Ureter (tissue), 1 donor: ENCODE results near the gene DCAF7. TPM values are rescaled to one million over a fixed set of nuclear protein-coding genes. Genes with fewer than 3 reads are reported as not detected.

Experiments used
- DNase-seq: peaks from one replicate; pipeline ENCODE4 v3.0.0-alpha.2; 2020; ENCODE audit warnings: low spot score
- total RNA-seq: library from RNA; stranded (reverse); gene quantifications from one replicate; pipeline ENCODE4 v1.2.4, GENCODE V29; 2023
- donor health status: DM: yes; HTN: yes; CAD: no.

Gene DCAF7
- total RNA-seq, 1 donor from 2014 or later: 79.6 TPM

DNA sequence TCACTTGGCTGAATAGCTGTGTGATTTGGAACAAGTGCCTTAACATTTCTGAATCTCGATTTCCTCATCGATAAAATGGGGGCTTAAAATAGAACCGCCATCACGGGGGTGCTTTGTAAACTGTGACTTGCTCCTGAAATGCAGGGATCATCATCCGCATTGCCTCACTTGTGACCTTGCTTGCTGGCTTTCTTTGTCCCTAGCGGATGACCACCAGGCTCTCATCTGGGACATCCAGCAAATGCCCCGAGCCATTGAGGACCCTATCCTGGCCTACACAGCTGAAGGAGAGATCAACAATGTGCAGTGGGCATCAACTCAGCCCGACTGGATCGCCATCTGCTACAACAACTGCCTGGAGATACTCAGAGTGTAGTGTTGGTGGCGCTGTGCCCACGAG lies 38.5 kb downstream of the DCAF7 start:
- no peak for DNase-seq

DNA sequence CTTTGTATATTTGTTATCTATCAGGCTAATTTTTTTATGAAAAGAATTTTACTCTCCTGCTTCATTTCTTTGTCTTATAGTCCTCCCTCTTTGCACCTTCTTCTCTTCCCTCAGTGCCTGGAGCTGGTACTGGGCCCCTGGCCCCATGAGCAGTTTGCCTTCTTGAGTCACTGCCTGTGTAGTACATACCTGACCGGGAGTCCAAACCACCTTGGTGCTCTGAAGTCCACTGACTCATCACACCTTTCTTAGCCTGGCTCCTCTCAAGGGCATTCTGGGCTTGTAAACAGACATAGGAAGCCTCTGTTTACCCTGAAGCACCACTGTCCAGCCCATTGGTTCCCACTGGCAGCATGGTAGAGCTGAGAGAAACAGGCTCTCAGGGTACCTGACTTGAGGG lies 39.4 kb downstream of the DCAF7 start:
- no peak for DNase-seq

DNA sequence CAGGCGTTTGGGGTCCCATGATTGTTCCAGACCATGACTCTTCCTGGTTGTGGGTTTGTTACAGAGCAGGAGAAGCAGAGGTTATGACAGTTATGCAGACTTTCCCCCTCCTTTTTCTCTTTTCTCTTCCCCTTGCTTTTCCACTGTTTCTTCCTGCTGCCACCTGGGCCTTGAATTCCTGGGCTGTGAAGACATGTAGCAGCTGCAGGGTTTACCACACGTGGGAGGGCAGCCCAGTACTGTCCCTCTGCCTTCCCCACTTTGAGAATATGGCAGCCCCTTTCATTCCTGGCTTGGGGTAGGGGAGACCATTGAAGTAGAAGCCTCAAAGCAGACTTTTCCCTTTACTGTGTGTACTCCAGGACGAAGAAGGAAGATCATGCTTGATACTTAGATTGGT lies 42.5 kb downstream of the DCAF7 start:
- DNase-seq: no peak

DNA sequence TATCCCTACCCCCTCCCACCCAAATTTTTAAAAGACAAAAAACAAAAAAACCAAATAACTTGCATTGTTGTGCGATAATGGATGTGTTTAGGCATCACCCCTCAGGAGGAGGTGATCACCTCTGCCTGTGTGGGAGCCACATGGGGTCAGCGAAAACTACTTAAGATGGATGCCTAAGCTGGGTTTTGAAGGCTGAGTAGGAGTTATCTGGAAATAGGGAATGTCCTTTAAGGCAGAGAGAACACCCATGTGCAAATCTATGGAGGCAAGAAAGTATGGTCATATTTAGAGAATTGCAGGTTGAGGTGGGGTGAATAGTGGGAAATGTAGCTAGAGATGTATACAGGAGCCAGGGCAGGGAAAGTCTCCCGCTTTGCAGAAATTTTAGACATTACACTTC lies 44.9 kb downstream of the DCAF7 start:
- no peak for DNase-seq

DNA sequence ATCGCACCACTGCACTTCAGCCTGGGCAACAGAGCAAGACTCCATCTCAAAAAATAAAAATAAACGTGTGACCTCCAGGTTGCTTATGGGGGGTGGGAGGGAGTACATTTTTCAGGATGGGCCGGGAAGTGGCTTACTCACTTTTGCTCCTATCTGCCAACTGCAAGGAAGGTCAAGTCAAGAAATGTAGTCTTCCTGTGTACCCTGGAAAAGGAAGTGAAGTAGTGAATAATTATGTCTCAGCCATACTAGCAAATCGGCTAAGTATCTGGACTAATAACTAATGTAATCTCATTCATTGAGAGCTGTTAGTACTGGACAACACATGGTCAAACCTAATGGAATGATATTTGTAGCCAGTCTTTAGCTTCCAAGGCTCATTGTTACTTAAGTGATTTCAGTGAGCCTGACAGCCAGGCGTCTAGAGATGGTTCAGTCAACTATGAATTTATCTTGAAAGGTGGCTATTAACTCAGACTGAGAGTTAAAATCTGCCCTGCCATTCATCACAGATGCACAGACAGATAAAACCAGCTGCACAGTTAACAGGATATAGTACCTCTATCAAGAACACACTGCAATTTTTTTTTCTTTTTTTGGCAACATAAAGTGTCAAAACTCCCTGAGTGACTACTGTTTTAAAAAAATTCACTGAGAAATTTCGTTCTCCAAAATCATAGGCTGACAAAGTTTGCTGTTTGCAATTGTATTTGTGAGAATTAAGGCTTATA lies 46.7 kb downstream of the DCAF7 start:
- no peak for DNase-seq

DNA sequence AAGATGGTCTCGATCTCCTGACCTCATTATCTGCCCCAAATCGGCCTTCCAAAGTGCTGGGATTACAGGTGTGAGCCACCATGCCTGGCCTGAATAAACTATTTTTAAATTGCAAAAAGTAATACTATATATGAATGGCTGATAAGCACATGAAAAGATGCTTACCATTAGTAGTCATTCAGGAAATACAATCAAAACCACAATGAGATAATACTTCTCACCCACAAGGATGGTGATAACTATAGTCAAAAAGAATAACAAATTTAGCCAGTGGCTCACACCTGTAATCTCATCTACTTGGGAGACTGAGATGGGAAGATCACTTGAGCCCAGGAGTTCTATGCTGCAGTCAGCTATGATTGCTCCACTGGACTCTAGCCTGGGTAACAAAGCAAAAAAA lies 48.0 kb downstream of the DCAF7 start:
- DNase-seq: no peak

DNA sequence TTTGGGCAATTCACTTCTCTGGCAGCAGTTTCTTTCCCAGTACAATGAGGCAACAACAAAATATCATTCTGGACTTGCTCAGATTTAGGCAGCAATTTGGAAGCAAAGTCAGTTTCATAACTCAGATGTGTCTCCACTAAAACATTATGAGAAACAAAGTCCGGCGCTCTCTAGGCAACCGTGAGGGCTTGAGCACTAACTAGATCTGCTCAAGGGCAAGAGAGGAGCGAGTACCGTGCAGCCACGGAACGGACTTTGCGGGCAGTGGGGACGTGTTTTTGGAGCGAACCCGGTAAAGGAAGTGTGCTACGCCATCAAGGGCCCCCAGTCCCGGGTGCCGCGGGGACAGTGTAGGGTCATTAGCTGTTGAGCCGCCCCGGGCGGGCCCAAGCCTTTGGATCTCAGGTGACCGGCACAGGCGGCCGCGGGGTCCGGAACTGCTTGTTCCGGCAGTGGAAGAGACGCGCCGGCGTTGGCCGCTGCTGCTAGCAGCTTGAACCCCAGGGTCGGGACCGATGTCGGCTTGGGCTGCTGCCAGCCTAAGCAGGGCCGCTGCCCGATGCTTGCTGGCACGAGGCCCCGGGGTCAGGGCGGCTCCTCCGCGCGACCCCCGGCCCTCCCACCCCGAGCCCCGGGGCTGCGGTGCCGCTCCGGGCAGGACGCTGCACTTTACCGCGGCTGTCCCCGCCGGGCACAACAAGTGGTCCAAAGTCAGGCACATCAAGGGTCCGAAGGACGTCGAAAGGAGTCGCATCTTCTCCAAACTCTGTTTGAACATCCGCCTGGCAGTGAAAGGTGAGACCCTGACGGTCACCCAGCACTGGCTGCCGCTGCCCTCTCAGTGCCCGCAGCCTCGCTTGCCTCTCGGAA lies 50.5 kb downstream of the DCAF7 start, which contains the start of gene TACO1:
TSS of gene TACO1 (plus strand) at position 327 of the 870 bp plus-strand sequence. CDS start at position 516, 189 bp downstream.
- DNase-seq: peak; percentile 87

DNA sequence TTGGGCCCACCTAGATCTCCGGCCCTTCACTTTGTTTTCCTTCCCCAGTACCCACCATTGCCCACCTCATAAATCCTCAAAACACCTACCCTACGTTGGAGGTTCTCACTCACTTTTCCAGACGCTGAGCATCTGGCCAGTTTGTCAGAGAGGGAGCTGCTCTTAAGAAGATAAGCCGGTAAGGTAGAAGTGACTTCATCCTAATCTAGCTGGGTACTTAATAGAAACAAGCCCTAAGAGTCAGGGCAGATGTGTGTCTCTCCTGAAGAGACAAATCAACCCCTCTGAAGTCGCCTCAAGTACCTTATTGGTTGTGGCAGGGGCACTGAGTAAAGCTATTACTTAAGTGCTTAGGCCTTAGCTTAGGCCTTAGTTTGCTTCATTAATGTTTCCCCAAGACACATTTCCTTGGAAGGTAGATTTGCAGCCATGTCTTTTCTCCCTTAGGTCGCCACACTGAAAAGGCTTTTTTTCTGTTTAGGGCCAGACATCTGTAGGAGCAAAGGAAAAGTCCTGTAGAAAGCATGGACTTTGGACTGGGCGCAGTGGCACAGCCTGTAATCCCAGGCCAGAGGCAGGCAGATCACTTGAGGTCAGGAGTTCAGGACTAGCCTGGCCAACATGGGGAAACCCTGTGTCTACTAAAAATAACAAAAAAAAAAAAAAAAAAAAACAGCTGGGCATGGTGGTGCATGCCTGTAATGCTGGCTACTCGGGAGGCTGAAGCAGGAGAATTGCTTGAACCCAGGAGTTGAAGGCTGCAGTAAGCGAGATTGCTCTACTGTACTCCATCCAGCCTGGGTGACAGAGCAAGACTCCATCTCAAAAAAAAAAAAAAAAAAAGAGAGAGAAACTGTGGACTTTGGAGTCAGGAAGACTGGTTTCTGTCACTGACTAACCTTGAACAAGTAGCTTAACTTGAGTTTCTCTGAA lies 51.4 kb downstream of the DCAF7 start:
- no peak for DNase-seq

DNA sequence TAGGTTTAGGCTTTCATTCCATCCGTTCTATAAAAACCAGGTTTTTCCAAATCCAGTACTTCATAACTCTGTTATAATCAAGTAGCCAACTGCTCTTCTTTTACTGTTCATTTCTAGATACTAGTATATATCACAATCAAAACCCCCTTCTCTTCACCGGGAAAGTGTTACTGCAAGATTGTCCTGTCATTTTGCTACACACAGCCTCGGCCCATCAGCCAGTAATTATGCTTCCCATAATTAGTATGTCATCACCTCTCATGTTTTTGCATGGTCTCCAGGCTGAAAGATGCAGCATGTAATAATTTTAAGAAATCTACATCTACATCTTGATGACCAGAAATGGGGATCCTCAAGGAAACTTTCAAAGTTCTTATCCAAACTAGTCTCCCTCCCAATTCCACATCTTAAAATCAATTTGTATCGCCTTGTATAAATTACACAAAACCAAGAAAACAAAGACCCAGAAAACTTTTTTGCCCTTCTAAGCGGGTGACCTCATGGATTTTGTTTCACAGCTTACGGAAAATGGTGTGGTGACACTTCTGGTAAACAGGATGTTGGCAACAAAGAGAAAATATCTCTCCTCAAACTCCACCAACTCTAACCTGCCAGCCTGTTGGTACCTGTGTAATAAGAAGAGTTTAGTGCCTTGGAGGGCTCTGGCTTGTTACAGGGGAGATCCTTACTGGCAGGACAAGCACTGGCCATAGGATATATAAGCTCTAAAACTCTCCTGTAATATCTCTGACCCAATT lies 59.7 kb downstream of the DCAF7 start:
- DNase-seq: no peak

DNA sequence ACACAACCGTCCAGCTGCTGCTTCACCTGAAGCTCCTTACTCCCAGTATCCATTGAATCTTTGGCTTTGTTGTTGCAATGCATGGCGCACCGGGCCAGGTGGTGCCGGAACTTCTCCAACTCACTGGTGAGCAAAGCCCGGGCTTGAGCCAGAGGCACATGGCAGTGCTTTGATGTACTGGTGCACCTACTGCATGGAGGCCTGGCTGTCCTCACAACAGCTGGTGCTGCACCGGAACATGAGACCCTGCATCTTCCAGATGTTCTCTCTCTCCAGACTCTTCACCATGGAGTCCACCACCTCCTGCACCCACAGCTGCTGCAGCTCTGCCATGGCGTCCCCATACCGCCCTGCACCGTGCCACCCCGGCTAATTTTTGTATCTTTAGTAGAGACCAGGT lies 60.6 kb downstream of the DCAF7 start:
- no peak for DNase-seq

DNA sequence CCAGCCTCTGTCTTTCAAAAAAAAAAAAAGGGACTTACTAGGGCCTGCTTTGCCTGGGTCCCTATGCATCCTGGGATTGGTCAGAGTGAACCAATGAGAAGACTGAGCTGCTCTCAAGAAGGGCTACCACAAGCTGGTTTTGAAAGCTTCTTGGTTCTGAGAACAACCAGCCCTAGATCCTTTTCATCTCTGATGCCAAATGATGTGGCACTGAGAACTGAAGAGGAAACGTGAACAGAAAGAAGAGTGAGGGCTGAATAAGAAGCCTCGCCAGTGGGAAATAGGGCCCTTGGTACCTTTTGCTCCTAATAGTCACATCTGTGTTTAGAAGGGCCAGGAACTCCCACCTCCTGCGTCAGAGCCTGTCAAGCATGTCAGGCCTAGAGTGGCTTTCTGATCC lies 61.1 kb downstream of the DCAF7 start:
- no peak for DNase-seq

DNA sequence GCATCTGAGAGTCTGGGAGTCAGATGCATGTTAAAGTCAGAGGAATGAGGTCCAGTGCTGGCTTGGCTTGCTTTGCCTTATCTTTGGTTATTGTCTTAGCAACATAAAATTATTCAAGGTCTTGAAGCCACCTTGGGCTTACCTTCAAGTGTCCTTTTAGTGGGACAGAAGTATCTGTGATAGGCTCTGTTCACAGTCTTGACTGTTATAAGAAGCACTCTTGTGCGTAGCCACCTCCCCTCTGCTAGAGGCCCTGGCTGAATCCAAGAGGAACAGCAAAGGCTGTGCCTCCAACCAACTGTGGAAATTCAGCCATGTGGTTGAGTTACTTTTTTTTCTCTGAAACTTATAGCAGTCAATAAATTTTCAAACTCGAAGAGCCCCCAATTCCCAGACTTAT lies 63.4 kb downstream of the DCAF7 start:
- no peak for DNase-seq

DNA sequence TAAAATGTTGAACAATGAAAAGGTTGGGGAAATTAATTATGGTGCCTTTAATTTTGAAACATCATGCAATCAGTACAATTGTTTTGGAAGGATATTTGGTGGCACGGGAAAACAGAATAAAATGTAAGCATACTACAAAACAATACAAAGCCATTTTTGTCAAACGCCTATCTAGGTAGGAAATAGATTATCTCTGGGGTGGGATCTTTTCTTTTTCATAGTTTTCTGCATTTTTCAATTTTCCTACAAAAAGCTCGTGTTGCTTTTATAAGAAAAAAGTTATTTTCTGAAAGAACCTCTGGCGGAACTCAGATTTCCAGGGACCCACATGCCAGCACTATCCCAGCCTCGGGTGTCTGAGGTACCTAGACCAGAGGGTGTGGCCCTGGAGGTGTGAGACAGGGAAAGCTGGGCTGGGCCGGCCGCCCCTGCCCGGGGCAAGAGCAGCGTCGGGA lies 71.0 kb downstream of the DCAF7 start:
- DNase-seq: no peak

DNA sequence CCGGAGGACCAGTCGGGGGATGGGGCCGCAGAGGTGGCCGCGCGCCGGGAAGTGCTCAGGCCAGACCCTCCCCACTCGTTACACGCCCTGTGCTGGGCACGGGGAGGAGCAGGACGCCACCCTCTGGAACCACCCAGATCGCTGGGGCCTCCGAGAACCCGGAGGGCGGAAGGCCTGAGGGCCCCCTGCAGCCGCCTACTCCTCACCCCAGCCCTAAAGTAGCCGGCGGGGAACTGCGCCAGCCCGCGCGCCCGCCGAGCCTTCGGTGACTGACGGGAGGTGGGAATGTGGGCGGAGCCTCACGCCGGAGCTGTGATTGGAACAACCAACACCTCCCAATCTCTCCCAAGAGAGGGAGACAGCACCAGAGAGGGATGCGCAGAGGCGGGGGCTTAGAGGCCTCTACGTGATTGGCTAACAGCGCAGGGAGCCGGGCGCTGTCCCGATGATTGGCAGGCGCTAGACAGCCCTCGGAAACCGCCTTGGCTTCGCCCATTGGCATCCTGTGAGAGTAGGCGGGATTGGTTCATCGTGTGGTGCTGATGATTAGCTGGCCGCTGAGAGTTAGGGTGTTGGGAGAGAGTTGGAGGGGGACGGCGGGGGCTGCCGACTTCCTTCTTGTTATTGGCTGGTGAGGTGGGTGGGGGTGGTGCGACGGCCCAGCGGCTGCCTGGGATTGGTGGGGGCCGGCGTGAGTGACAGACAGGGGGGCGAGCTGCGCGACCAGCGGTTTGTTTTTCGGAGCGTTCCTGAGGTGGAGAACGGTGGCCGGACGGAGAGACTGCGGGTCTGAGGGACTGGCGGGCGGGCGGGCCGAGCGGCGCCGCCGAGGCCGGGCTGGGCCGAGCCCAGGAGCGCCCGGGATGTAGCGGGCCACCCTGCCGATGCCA lies 71.7 kb downstream of the DCAF7 start, which contains the start of gene MAP3K3:
TSS of gene MAP3K3 (plus strand) at position 734 of the 890 bp plus-strand sequence. CDS start 343 bp downstream, outside the sequence.
- DNase-seq: peak; percentile 100

DNA sequence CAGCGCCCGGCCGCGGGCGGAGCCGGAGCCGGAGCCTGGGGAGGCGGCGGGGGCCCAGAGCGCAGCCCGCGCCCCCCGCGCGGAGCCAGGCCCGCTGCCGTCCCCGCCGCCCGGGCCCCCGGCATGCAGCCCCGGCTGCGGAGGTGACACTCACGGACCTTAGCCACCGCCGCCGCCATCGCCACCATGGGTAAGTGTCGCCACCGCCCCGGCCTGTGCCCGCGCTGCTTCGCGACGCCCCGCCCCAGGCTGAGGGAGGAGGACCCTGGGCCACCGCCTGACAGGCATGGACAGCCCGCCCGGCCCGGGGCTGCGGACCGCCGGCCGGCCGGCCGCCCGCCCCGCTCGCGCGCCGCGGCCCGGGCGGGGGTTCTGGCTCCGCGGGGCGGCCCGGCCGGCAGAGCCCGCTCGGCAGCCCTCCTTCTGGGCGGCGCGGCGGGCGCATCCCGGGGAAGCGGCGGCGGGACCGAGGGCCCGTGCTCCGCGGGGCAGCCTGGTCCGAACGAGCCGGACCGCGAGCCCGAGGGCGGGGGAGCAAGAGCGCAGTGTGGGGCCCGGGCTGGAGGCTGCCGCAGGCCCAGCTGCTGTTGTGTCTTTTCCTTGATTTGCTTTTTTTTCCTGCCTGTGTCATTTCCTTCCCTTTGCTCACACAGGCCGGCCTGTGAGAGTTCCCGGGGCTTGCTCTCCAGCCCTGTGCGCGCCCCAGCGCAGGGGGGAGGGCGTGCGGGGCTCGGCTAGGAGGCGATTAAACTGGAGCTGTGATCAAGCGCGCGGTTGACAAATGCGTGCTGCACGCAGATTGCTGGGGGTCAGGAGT lies 72.5 kb downstream of the DCAF7 start:
- peak; percentile 70 for DNase-seq

DNA sequence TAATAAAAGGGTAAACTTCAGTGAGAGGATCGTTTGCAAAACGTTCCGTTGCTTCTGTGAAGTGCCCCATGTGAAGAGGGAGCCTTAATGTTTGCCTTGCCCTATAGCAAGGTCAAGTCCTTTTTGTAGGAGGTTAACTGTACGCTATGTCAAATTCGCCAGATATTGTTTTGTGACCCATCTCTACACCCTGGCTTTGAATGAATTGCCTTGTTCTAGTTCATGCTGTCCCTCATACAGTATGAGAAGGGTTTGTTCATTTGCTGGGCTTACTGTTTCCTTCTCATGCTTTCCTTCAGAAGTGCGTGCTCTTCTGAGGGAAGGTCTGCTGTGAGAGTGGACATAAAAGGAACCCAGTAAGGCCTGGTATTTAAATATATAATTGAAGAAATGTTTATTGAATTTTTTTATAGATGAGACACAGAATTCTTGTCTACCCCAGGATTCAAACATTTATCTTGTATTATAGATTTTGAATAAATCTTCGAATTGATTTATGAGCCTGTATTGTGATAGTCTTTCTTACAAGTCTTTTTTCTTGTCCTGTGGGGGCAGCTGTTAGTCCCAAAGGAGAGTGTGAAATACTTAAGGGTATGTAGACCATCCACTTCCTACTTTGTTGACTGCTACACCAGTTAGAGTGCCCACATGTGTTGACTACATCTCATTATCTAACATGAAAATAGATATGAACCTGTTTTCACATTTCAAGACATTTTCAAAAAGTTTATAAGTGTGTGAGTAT lies 73.7 kb downstream of the DCAF7 start:
- no peak for DNase-seq

DNA sequence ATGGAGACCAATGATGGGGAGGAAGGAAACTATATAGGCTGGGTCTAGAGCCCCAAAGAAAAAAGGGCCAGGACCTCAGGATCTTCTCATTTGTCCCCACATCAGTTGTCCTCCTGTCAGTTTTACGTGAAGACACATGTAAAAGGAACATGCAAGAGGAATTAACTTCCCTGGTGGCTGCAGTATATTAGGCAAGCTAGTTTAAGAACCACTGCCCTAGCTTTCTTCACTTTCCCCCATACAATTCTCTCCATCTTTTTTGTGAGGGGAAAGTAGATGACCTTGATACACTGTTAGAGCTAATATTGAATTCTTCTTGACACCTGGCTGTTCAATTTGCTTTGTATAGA lies 74.2 kb downstream of the DCAF7 start:
- no peak for DNase-seq

DNA sequence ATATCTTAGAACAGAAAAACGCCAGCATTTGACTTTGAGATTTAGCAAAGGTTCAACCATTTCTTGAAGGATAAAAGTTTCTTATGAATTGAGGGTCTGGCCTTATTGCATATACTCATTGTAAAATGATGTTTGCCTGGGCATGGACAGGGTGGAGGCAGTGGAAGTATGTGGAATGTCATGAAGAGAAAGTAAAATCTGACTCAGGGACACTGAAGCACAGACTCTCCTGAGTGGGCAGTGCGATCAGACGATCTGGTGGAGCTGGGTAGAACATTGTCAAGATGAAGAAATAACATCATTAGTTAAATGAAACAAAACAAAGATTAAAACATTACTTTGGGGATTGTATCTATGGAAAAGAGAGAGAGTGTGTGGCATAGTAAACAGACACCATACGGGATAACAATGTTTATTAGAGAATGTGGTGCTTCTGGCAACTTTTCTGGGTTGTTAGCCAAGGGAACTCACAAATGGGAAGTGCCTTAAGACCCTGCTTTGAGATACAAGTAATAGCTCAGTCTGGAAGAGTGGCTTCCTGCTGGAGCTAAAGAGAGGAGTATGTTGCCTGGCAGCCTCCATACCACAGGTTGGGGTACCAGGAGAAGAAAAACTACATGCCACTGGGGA lies 76.4 kb downstream of the DCAF7 start:
- DNase-seq: no peak
